Endothelial cell of umbilical vein (primary cell): Measurements from ENCODE around the gene TNFRSF12A. TPM values are rescaled to one million over a fixed set of nuclear protein-coding genes. Genes with fewer than 3 reads are reported as not detected.

Source experiments
- BruUV-seq: library from RNA; stranded (reverse); fragments of 400-500 nt; replicated peaks from 2 replicates; lab custom pipeline; 2021; lab: Mats Ljungman, UMichigan
- CTCF ChIA-PET: fragments of 300-600, 350-600 bp; sonication (Branson Sonifier 250); formaldehyde crosslinking; loops from one replicate; lab custom pipeline; 2021; ENCODE audit warnings: antibody characterized with exemption, inconsistent platforms; lab: Charles Lee
- POLR2A ChIA-PET: fragments of 300-600, 350-600 bp; sonication (Branson Sonifier 250); formaldehyde crosslinking; loops from one replicate; lab custom pipeline; 2021; ENCODE audit warnings: antibody characterized with exemption, inconsistent platforms; lab: Charles Lee
- DNase-seq: peaks from one replicate; pipeline ENCODE4 v3.0.0-alpha.2; 2011; ENCODE audit warnings: low read depth, low spot score
- FAIRE-seq: peaks from 2 replicates; lab custom pipeline; 2011; peaks lifted over from hg19 to GRCh38; lab: Jason Lieb, UNC
- H2AFZ ChIP-seq: 2 replicates; pipeline ENCODE4 v1.6.0; 2012; ENCODE audit warnings: low read depth, low read length, control low read depth, inconsistent platforms
- H3K27ac ChIP-seq: 2 replicates; pipeline ENCODE4 v1.5.1; 2011; ENCODE audit warnings: low read depth, mild to moderate bottlenecking, control low read depth, low read length, moderate library complexity; ENCODE audit not compliant: insufficient read depth
- H3K27me3 ChIP-seq, 2 experiments: 2 replicates each; pipeline versions ENCODE4 v1.6.0 to v1.6.1; 2011; ENCODE audit warnings: low read length in 2 of 2, mixed read lengths in 1 of 2; ENCODE audit not compliant: control insufficient read depth in 2 of 2, insufficient read depth in 2 of 2
- H3K36me3 ChIP-seq, 2 experiments: 2 replicates in 1 of 2; 3 replicates in 1 of 2; pipeline ENCODE4 v1.5.1; 2011; ENCODE audit warnings: low read length in 2 of 2, mild to moderate bottlenecking in 1 of 2, moderate library complexity in 1 of 2; ENCODE audit not compliant: control insufficient read depth in 2 of 2, insufficient read depth in 2 of 2; ENCODE audit errors: extremely low read depth in 1 of 2
- H3K4me1 ChIP-seq: 3 replicates; pipeline ENCODE4 v1.5.1; 2011; ENCODE audit warnings: mild to moderate bottlenecking, low read length; ENCODE audit not compliant: control insufficient read depth, insufficient read depth; ENCODE audit errors: extremely low read depth
- H3K4me2 ChIP-seq: 2 replicates; pipeline ENCODE4 v1.6.1; 2011; ENCODE audit warnings: low read length, control low read depth, mixed read lengths; ENCODE audit not compliant: insufficient read depth
- H3K4me3 ChIP-seq, 3 experiments: fragments of 200-600 bp in 1 of 3; sonication (generic), shearing (Covaris generic) in 1 of 3; replicated peaks in 1 of 3; 2 replicates each; pipeline ENCODE4 v1.5.1; 2011 to 2016; ENCODE audit warnings: control low read depth in 3 of 3, low read length in 3 of 3, mild to moderate bottlenecking in 2 of 3, inconsistent platforms in 1 of 3, low read depth in 1 of 3, moderate library complexity in 1 of 3; ENCODE audit not compliant: insufficient read depth in 1 of 3
- H3K79me2 ChIP-seq: 2 replicates; pipeline ENCODE4 v1.6.0; 2012; ENCODE audit warnings: low read length, inconsistent platforms; ENCODE audit not compliant: control insufficient read depth, insufficient read depth
- H3K9ac ChIP-seq: replicated peaks from 2 replicates; pipeline ENCODE3; 2011; ENCODE audit warnings: low read length, control low read depth; ENCODE audit not compliant: insufficient read depth; ENCODE audit errors: extremely low read depth
- H3K9me1 ChIP-seq: replicated peaks from 3 replicates; pipeline ENCODE4 v1.6.0; 2011; ENCODE audit warnings: mild to moderate bottlenecking, low read length; ENCODE audit not compliant: control insufficient read depth, insufficient read depth; ENCODE audit errors: extremely low read depth
- H3K9me3 ChIP-seq: replicated peaks from 2 replicates; pipeline ENCODE4 v1.5.1; 2012; ENCODE audit warnings: low read length, inconsistent platforms; ENCODE audit not compliant: control insufficient read depth, insufficient read depth
- H4K20me1 ChIP-seq: replicated peaks from 2 replicates; pipeline ENCODE3; 2011; ENCODE audit warnings: mild to moderate bottlenecking, low read length; ENCODE audit not compliant: control insufficient read depth, insufficient read depth; ENCODE audit errors: extremely low read depth
- FOS ChIP-seq: IDR thresholded peaks from 2 replicates; pipeline ENCODE4 v1.6.1; 2011; ENCODE audit warnings: mild to moderate bottlenecking, low read length, moderate library complexity, borderline replicate concordance; ENCODE audit not compliant: insufficient read depth
- MYC ChIP-seq: IDR thresholded peaks from one replicate; pipeline ENCODE4 v1.6.1; 2011; ENCODE audit warnings: mild to moderate bottlenecking, low read depth, low read length
- POLR2AphosphoS5 ChIP-seq: IDR thresholded peaks from 2 replicates; pipeline ENCODE4 v1.6.1; 2012; ENCODE audit warnings: low read depth, mild to moderate bottlenecking, control low read depth, low read length, moderate library complexity; ENCODE audit not compliant: insufficient read depth
- dilution Hi-C: fragments of 300-500 bp; cut with MboI; formaldehyde crosslinking; loops from one replicate; pipeline ENCODE4 v1.15.0; 2019; ENCODE audit warnings: low sequenced_read_pairs; ENCODE audit not compliant: extremely low pct_ligation_motif_present
- intact Hi-C: fragments of 100-400 bp; cut with micrococcal nuclease; formaldehyde crosslinking; loops from one replicate; pipeline ENCODE4 v1.10.0; 2022
- polyA plus RNA-seq, 4 experiments: library from polyadenylated mRNA; depleted of rRNA in 3 of 4; stranded (reverse) in 3 of 4; unstranded in 1 of 4; fragments of >200 nt; gene quantifications; 2 replicates each; pipeline versions ENCODE4 v1.2.1 to v1.2.3, GENCODE V29; 2011 to 2012; ENCODE audit warnings: missing spikeins in 1 of 4
- total RNA-seq: library from RNA; stranded (reverse); gene quantifications from 2 replicates; pipeline ENCODE4 v1.2.3, GENCODE V29; 2021
- TF ChIP-seq, protein P1 (sequence below): IDR thresholded peaks from 2 replicates; pipeline ENCODE4 v1.6.1; 2011; ENCODE audit not compliant: insufficient read depth, insufficient read length
- TF ChIP-seq, protein P2 (sequence below), 2 donors: IDR thresholded peaks; 1 replicate in 1 of 2; 2 replicates in 1 of 2; pipeline ENCODE4 v1.5.1; 2011; ENCODE audit warnings: low read length in 2 of 2, mild to moderate bottlenecking in 2 of 2, moderate library complexity in 2 of 2, control low read depth in 1 of 2, inconsistent platforms in 1 of 2, low read depth in 1 of 2; ENCODE audit not compliant: insufficient read depth in 1 of 2; ENCODE audit errors: extremely low read depth in 1 of 2

The TNFRSF12A gene
- total and polyA plus RNA-seq, 2 donors (not counting 3 experiments of a cell fraction or from before 2014, with no cell fraction given): 162 to 187 TPM

DNA sequence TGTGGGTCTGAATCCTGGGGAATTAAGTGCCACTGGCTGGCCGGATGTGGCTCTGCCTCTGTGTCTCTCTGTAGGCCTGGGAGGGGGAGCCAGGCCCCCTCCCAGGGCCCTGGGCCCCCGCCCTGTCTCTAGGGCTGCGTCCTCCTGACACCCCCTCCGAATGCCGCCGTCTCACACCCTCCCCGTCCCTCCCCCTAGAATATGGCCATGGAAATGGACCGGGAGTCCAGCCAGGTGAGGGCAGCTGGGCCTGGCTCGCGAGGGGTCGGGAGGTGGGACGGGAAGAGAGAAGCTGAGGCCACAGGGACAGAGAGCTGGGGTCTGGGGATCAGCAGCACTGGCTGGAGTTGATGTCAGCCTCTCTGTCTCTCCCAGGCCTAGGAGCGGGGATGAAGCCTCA is 23.9 kb upstream of the TNFRSF12A start:
- no peak overlapping the region for H3K4me2 ChIP-seq
- ChIA-PET CTCF (interaction anchor here (1.2 kb wide), 1 partner anchor 35 kb away, joined by 3 read pairs; no protein-coding TSS in a partner anchor), POLR2A (no interaction called here)
- dilution Hi-C loops: no loop called here
- intact Hi-C loops: no loop called here
- FAIRE-seq (no peak), DNase-seq (no peak)
- H3K9me1 ChIP-seq: no peaks in the 10 kb centered on the region
- no peaks in the 10 kb centered on the region for H4K20me1 ChIP-seq
- H3K79me2 ChIP-seq: no peaks in the 10 kb centered on the region
- H2AFZ ChIP-seq: no peak overlapping the region
- no peaks in the 10 kb centered on the region for H3K9me3 ChIP-seq
- no peaks in the 10 kb centered on the region for H3K27me3 ChIP-seq
- no TSS peak for BruUV-seq
- no peak overlapping the region for H3K4me3 ChIP-seq
- H3K36me3 ChIP-seq: no peaks in the 10 kb centered on the region
- H3K9ac ChIP-seq: no peak overlapping the region
- TF ChIP-seq POLR2AphosphoS5 (no peak), FOS (no peak), MYC (no peak)
- TF ChIP-seq, protein P1, sequence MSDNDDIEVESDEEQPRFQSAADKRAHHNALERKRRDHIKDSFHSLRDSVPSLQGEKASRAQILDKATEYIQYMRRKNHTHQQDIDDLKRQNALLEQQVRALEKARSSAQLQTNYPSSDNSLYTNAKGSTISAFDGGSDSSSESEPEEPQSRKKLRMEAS: no peak
- TF ChIP-seq, protein P2, sequence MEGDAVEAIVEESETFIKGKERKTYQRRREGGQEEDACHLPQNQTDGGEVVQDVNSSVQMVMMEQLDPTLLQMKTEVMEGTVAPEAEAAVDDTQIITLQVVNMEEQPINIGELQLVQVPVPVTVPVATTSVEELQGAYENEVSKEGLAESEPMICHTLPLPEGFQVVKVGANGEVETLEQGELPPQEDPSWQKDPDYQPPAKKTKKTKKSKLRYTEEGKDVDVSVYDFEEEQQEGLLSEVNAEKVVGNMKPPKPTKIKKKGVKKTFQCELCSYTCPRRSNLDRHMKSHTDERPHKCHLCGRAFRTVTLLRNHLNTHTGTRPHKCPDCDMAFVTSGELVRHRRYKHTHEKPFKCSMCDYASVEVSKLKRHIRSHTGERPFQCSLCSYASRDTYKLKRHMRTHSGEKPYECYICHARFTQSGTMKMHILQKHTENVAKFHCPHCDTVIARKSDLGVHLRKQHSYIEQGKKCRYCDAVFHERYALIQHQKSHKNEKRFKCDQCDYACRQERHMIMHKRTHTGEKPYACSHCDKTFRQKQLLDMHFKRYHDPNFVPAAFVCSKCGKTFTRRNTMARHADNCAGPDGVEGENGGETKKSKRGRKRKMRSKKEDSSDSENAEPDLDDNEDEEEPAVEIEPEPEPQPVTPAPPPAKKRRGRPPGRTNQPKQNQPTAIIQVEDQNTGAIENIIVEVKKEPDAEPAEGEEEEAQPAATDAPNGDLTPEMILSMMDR (IDR thresholded peaks at IDR 0.05; ENCODE audit: extremely low read depth in 1 of 2, insufficient read depth in 1 of 2, low read depth in 1 of 2, low read length in 2 of 2): no peak
- H3K4me1 ChIP-seq: no peaks in the 10 kb centered on the region
- no peak overlapping the region for H3K27ac ChIP-seq
